Measurements from ENCODE around the gene FRRS1L.

FRRS1L gene

GRCh38 chr9:109171926-109172325 lies 4.9 kb upstream of the FRRS1L start (continued):
- TF ChIP-seq, protein P1, sequence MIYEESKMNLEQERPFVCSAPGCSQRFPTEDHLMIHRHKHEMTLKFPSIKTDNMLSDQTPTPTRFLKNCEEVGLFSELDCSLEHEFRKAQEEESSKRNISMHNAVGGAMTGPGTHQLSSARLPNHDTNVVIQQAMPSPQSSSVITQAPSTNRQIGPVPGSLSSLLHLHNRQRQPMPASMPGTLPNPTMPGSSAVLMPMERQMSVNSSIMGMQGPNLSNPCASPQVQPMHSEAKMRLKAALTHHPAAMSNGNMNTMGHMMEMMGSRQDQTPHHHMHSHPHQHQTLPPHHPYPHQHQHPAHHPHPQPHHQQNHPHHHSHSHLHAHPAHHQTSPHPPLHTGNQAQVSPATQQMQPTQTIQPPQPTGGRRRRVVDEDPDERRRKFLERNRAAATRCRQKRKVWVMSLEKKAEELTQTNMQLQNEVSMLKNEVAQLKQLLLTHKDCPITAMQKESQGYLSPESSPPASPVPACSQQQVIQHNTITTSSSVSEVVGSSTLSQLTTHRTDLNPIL (CRISPR knock-in tag; IDR thresholded peaks at IDR 0.05; ENCODE audit: low read depth), result no peak
- no peak for TF ChIP-seq PATZ1 (CRISPR knock-in tag; IDR thresholded peaks at IDR 0.05; ENCODE audit: borderline replicate concordance)
- no peak for TF ChIP-seq SNAI2 (CRISPR knock-in tag; IDR thresholded peaks at IDR 0.05)

- TF ChIP-seq TSHZ2 (CRISPR knock-in tag; IDR thresholded peaks at IDR 0.05) (no peak), POU6F1 (CRISPR knock-in tag; IDR thresholded peaks at IDR 0.05; ENCODE audit: borderline replicate concordance, low read depth) (no peak), ZNF70 (CRISPR knock-in tag; IDR thresholded peaks at IDR 0.05) (no peak), ZC3H10 (CRISPR knock-in tag; IDR thresholded peaks at IDR 0.05) (no peak), BACH2 (CRISPR knock-in tag; IDR thresholded peaks at IDR 0.05; ENCODE audit: borderline replicate concordance) (no peak), ZFP3 (CRISPR knock-in tag; IDR thresholded peaks at IDR 0.05) (no peak), CSDC2 (CRISPR knock-in tag; IDR thresholded peaks at IDR 0.05) (no peak), ZFP30 (CRISPR knock-in tag; IDR thresholded peaks at IDR 0.05) (no peak), ARNTL (CRISPR knock-in tag; IDR thresholded peaks at IDR 0.05; ENCODE audit: borderline replicate concordance, low read depth) (no peak), ZNF8 (CRISPR knock-in tag; IDR thresholded peaks at IDR 0.05) (no peak), RARB (CRISPR knock-in tag; IDR thresholded peaks at IDR 0.05) (no peak), OSR1 (CRISPR knock-in tag; IDR thresholded peaks at IDR 0.05) (no peak), TOX (CRISPR knock-in tag; IDR thresholded peaks at IDR 0.05; ENCODE audit: borderline replicate concordance) (no peak)
- TF ChIP-seq, protein P2, sequence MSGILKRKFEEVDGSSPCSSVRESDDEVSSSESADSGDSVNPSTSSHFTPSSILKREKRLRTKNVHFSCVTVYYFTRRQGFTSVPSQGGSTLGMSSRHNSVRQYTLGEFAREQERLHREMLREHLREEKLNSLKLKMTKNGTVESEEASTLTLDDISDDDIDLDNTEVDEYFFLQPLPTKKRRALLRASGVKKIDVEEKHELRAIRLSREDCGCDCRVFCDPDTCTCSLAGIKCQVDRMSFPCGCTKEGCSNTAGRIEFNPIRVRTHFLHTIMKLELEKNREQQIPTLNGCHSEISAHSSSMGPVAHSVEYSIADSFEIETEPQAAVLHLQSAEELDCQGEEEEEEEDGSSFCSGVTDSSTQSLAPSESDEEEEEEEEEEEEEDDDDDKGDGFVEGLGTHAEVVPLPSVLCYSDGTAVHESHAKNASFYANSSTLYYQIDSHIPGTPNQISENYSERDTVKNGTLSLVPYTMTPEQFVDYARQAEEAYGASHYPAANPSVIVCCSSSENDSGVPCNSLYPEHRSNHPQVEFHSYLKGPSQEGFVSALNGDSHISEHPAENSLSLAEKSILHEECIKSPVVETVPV (CRISPR knock-in tag; IDR thresholded peaks at IDR 0.05), result no peak
Observed at GRCh38 chr9:109168170-109168569, 1.1 kb upstream of the FRRS1L start.

GRCh38 chr9:109167716-109168115 lies 667 bp upstream of the FRRS1L start:
- ATAC-seq, result no peak
- TF ChIP-seq ZNF8 (CRISPR knock-in tag; IDR thresholded peaks at IDR 0.05), result no peak

More at GRCh38 chr9:109168170-109168569, 1.1 kb upstream of the FRRS1L start:
- no peak for ATAC-seq

- TF ChIP-seq POU6F1 (CRISPR knock-in tag; IDR thresholded peaks at IDR 0.05; ENCODE audit: borderline replicate concordance, low read depth) (no peak), TOX (CRISPR knock-in tag; IDR thresholded peaks at IDR 0.05; ENCODE audit: borderline replicate concordance) (no peak), TCF4 (CRISPR knock-in tag; IDR thresholded peaks at IDR 0.05; ENCODE audit: borderline replicate concordance) (no peak), RARB (CRISPR knock-in tag; IDR thresholded peaks at IDR 0.05) (no peak), PPARA (CRISPR knock-in tag; IDR thresholded peaks at IDR 0.05; ENCODE audit: borderline replicate concordance) (no peak), ESRRG (CRISPR knock-in tag; IDR thresholded peaks at IDR 0.05) (no peak)
- ATAC-seq, result no peak
Observed at GRCh38 chr9:109166171-109166770, 778 bp downstream of the FRRS1L start.

Data from SK-N-SH treated with all-trans-retinoic acid at 6 μM for 48 hours (cell line).